Measurements from ENCODE around the gene B3GAT2. TPM values are rescaled to one million over a fixed set of nuclear protein-coding genes. Genes with fewer than 3 reads are reported as not detected.
A peak's percentile ranks its signal among the peaks of the same experiment; 100 is the strongest.

Gene B3GAT2
- total RNA-seq, 1 donor from 2014 or later: not detected

- no peak for ATAC-seq
Observed at GRCh38 chr6:70894001-70894400, 62.9 kb downstream of the B3GAT2 start.

DNA sequence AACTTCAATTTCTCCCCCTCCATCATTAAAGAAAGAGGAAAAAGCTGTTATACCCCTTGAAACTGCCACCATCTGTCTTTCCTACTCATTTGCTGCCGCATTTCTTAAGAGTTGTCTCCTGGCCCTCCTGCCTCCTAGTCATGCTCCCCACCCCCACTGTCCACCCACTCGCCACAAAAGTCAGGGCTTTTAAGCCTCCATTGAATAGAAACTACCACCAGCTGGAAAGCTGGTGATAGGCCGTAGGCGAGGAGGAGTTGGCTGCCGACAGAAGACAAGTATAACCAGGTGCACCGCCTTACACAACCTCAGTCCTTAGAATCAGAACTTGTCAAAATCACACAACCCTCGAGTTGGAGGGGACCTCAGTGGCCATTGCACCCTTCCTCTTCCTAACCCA is 67.6 kb downstream of the B3GAT2 start:
- ATAC-seq: no peak

- peak; percentile 30 for ATAC-seq
Observed at GRCh38 chr6:70886661-70887060, 70.2 kb downstream of the B3GAT2 start.

- ATAC-seq: no peak
Observed at GRCh38 chr6:70886071-70886470, 70.8 kb downstream of the B3GAT2 start.

DNA sequence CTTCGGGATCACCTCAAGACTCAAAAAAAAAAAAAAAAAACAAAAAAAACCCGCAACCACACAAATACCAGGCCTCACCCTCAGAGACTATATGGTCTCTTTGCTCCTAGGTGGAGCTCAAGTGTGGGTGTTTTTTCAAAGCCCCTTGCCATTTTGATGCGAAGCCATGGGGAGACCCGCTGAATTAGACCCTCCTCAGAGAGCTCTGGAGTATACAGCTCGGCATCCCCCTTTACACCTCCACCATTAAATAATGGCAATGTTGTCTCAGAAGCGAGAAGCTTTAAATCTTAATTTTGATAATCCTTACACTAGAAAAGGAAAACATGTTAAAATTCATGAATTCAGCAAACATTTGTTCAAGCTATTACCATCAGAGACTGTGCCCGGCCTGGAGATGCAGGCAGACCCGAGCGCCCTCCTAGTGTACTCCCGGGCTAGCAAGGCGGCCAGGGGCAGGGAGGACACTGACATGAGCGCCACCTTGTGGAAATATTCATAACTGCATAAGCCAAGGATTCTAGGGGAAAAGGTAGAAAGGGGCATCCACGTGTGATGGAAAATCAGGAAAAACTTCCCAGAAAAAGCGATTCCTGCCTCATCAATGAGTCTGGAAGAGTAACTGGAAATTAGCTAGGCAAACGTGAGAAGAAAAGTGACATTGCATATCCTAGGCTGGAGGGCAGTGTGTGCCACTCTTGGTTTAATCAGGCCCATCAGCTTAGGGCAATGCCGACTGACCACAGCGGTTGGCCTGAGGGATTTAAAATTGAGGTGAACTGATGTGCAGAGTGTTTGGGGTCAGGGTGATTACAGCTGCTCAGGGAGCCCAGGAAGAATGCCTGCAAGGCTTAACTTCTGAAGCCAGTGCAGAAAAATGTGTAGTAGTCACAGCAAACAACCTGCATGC is 72.5 kb downstream of the B3GAT2 start:
- peak; percentile 81 for ATAC-seq

DNA sequence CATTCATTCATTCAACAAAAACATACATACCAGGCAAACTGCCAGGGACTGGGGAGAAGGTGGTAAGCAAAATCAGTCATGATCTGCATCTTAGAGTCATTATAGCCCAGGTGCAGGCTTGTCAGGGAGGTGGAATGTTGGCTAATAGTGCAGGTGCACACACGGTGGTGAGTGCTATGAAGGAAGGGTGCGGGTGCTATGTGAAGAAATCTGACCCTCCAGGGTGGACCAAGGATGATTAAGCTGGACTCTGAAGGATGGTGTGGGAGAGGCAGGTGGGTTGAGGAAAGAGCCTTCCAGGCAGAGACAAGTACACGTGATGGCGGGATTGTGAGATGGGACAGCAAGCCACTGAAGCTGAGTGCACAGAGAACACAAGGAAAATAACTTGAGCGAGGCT is 77.4 kb downstream of the B3GAT2 start:
- ATAC-seq: no peak

- ATAC-seq: no peak
Observed at GRCh38 chr6:70874181-70874913, 82.5 kb downstream of the B3GAT2 start.

GRCh38 chr6:70872469-70872868 is 84.4 kb downstream of the B3GAT2 start:
- ATAC-seq: no peak

DNA sequence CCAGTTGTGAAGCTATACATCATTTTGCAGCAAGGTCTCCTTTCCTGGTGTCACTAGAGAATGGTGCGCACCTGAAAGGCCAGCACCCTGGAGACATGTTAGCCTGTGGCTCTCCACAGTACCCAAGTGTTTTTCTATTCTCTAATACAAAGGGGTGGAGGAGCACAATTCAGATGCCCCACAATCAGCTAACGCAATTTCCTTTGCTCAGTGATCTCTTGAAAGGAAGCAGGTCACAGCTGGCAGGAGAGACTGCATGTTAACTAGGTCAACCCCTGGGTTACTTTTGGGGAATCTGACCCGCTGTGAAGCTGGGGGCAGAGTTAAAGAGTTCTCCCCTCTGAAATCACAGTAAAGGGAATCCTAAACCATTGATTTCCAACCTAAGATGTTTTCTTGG is 92.5 kb downstream of the B3GAT2 start:
- no peak for ATAC-seq

DNA sequence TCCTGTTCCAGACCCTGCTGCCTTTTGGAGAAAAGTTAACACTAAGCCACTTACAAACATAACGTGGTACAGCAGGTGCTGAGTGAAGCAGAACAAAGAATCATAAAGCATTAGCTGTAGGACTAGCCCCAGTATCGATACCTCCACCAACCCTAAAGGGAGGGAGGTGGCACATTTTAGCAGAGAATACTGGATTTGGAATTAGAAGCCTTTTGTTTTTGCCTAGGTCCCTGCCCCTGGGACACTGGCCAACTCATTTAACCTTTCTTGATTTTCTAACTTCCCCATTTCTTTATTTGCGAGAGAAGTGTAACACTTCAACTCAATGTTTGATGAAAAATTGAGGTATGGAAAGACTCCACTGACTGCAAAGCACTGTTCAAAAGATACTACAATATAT is 93.5 kb downstream of the B3GAT2 start:
- ATAC-seq: no peak

DNA sequence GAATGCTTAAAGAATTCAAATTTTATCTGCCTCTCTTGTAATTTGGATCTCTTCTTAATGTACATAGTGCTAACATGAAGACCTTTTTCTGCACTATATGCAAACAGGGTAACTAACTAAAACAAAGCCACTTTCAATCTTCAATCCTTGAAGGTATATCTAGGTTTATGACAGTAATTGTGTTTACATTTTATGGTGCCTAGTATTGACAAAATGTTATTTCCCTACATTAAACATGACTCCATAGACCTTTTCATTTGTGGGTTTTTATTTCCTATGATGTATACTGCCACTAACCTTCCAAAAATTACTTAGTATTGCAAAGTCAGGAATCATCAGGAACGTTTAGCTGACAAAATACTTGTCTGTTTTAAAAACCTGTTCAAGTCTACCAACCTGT is 95.9 kb downstream of the B3GAT2 start:
- ATAC-seq: no peak

- ATAC-seq: no peak
Observed at GRCh38 chr6:70860045-70860444, 96.8 kb downstream of the B3GAT2 start.

- no peak for ATAC-seq
Observed at GRCh38 chr6:70857387-70858077, 99.3 kb downstream of the B3GAT2 start.

DNA sequence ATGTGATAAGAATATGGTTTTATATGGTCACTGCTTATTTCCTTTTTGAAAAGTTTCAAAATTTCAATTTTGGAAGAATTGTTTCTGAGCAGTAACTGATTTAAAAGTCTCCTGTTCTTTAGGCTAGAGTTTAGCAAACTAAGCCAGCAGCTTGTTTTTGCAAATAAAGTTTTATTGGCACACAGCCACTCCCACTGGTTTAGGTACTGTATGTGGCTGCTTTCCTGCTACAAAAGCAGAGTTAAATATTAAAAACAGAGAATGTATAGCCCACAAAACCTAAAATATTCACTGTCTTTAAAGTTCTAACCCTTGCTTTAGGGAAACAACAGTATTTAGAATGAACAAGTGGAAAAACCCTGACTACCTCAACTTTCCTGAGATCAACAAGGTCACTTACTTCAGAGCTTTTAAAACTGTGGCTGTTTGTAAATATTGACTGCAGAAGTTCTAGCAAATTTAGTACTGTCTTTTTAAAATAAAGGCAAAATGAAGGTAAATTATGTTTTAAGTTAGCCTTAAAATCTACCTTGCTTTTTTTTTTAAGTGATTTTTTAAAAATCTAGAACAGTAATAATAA is 104.1 kb downstream of the B3GAT2 start:
- ATAC-seq: no peak

DNA sequence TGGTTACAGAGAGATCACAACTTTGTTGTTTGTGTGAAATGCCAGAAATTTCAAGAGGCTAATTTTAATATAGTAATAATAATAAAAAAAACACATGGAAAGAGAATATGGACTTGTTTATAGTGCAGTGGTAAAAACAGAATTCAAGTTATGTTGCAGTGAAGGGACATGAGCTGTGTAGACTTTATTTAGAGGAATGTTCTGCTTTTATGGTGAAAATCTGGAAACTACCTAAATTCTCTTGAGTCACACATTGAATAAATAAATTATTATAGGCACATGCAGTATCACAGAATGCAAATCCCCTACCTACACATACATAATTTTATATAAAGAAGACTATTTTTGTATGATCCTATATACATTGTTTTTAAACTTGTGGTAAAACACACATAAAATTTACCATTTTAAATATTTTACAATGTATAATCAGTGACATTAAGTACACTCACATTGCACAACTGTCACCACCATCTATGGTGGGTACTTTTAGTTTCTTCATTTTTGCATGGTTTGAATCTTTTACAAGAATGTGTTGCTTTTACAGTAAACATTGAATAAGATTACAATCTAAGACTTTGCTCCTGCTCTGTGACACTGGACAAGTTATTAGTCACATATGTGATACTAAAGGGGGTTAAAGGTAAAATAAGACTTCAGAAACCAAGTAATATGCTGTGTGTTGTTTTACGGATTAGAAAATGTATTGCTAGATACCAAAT is 107.4 kb downstream of the B3GAT2 start:
- no peak for ATAC-seq

DNA sequence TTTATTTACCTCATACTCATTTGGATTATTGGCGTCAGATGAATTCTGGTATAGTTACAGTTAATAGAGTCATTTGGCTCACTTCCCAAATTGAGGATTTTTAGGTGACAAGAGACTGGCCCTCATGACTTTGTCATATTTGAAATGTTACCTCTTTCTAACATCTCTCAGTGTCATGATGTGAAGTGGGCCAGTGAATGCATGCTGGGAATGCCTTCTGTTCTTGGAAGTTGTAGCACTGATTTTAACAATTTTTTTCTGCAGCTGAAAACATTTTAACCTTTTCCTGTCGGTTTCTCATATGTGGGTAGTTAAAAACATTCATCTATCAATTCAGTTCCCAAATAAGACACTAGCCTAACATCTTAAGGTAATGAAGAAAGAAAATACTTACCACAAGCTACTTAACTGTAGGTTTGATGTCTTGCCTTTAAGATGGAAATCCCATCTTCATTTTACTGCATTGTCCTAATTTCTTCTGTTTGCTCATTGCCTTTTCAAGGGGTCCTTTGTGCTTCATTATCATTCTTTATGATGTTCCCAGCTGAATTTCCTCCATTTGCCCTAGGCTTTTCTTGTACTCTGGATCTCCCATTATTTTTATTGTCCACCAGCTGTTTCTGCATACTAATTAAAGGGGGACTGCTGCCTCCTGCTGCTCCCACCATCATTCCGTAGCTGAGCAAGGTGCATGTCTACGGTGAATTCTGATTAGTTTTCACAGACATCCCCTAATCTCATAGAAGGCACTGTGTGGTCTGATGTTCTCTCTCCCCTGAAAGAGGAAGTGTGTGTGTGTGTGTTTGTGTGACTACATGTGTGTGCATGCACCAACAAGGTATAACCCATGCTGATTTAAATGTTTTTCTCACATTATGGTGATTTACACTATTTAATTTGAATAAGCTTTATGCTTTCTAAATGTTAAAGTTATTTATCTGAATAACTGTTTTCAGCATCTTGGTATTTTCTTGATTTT is 109.5 kb downstream of the B3GAT2 start:
- no peak for ATAC-seq

- peak; percentile 96 for ATAC-seq
Observed at GRCh38 chr6:70846207-70846835, 110.5 kb downstream of the B3GAT2 start.

- no peak for ATAC-seq
Observed at GRCh38 chr6:70844301-70844700, 112.6 kb downstream of the B3GAT2 start.

DNA sequence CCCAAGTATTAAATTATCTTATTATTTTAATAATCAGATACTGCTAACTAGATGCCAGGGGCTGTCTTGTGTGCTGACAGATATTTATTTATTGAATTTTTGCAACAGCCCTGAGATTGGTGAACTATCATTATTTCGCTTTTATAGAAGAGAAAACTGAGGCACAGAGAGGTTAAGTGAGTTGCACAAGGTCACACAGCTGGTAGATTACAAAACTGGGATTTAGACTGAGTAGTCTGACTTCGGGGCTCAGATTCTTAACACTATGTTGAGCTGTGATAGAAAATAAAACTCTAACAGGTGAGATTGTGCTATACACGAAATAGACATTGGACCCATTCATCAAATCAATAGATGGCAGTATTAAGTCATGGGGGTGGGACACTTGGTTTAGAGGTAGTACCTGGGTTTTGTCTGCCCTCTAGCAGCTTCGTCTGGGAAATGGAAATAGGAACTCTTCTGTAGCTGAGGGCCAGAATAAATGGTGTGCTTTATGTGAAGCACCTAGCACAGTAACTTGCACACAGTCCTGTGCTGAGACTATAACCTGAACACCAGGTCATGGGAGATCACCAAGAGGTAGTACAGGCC is 113.4 kb downstream of the B3GAT2 start:
- no peak for ATAC-seq

DNA sequence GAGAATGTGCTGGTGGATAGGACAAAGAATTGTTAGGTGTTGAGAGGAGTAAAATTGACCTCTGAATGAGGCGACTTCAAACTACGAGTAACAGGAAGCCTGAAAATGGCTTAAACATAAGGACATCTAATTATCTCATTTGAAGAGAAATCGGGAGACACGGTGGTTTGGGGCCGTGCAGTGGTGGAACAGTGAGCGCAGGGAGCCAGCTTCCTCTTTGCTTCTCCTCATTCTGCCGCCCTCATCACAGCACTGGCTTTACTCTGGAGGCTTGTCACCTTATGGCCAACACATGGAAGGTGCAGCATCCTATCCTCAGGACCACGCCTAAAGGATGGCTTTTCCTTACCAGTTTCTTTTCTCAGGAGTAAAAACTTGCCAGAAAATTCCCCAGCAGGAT is 114.3 kb downstream of the B3GAT2 start:
- ATAC-seq: no peak
